Testis (tissue), 3 donors: ENCODE results near the gene USF1. TPM values are rescaled to one million over a fixed set of nuclear protein-coding genes. Genes with fewer than 3 reads are reported as not detected.
A peak's percentile ranks its signal among the peaks of the same experiment; 100 is the strongest.

Experiments
- DNase-seq: peaks from one replicate; pipeline ENCODE4 v3.0.0-alpha.2; 2019
- H3K27ac ChIP-seq, 2 donors: fragments of 200-600 bp; sonication (generic); one replicate each; pipeline ENCODE4 v1.5.1; 2019
- H3K27me3 ChIP-seq: fragments of 200-600 bp; sonication (generic); one replicate; pipeline ENCODE4 v1.5.1; 2019
- H3K36me3 ChIP-seq: fragments of 200-600 bp; sonication (generic); one replicate; pipeline ENCODE4 v1.5.1; 2017; ENCODE audit warnings: low read depth; ENCODE audit errors: missing control alignments
- H3K4me1 ChIP-seq: fragments of 200-600 bp; sonication (generic); one replicate; pipeline ENCODE4 v1.5.1; 2019
- H3K4me3 ChIP-seq, 2 donors: fragments of 200-600 bp; sonication (generic); one replicate each; pipeline ENCODE4 v1.5.1; 2017 to 2019
- H3K9me3 ChIP-seq: fragments of 200-600 bp; sonication (generic); one replicate; pipeline ENCODE4 v1.5.1; 2017
- CTCF ChIP-seq, 3 experiments: fragments of 450-650 bp in 2 of 3; fragments of 200-600 bp in 1 of 3; sonication (generic) in 1 of 3; IDR thresholded peaks; one replicate each; pipeline ENCODE4 v1.5.1; 2016 to 2019; ENCODE audit warnings: antibody characterized with exemption in 3 of 3, mild to moderate bottlenecking in 2 of 3, moderate library complexity in 1 of 3
- POLR2A ChIP-seq: fragments of 450-650 bp; IDR thresholded peaks from one replicate; pipeline ENCODE4 v1.6.1; 2017; ENCODE audit warnings: antibody characterized with exemption, mild to moderate bottlenecking, moderate library complexity
- WGBS, 2 donors: methylation state at CpG; one replicate each; pipeline ENCODE4 v1.1.5; 2018; 5-methylcytosine and 5-hydroxymethylcytosine counted together
- intact Hi-C: fragments of 100-400 bp; cut with DNase I; formaldehyde crosslinking; loops from one replicate; pipeline ENCODE4 v1.15.1; 2023; ENCODE audit warnings: low total_unique reads
- polyA plus RNA-seq: library from polyadenylated mRNA; stranded (reverse); fragments of 350-450 nt; fragmentation: Illumina TruSeq; extraction: RNeasy Lipid Tissue Mini Kit (QIAGEN cat#74804); gene quantifications from one replicate; pipeline ENCODE4 v1.2.3, GENCODE V29; 2014; ENCODE audit warnings: low read depth, low replicate concordance; ENCODE audit not compliant: insufficient read depth
- total RNA-seq, 2 donors: library from RNA; depleted of rRNA; stranded (reverse); fragments of >200 nt; gene quantifications; one replicate each; pipeline ENCODE4 v1.2.3, GENCODE V29; 2016

USF1 gene
- total and polyA plus RNA-seq, 3 donors from 2014 or later = 38.8 to 61.9 (median 50.8) TPM

DNA sequence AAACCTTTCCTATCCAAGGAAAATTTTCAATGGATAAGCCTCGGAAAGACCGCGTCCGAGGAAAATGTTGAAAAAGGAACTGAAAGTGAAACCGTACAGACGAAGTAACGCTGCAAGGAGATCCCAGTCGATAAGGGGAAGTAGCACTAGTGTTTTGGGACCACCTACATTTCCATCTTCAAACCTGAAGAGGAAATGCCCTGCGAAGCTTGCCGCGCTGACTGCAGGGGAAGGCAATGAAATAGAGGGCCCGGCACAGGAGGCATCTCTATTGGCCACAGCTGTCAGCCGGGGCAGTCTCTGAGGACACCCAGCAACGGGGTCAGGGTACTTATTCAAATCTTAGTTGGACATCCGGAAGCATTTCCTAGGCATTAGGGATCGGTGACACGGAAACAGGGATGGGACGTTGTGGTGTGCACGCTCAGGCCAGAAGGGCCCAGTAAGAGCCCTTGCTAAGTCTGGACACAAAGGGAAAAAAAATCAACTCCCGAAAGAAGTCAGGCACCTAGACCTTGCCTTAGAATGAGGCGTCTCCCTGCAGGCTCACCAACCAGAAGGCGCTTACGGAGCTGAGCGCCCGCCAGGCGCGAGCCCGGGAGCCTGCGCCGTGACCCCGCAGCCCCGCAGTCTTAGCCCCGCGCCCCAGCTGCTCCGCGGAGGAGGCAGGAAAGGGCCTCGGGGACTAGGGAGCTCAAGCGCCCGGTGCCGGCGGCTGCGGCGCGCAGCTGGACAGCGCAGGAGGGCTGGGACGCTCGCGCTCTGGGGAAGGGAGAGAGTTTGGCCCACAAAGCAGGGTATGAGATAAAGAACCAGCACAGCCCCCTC, 655 bp downstream of the USF1 start:
- Histone ChIP-seq H3K9me3 (no peaks in the 10 kb centered on the region), H3K27ac (peak overlapping the region; percentile 91 to 92), H3K27me3 (no peaks in the 10 kb centered on the region), H3K36me3 (no peaks in the 10 kb centered on the region), H3K4me3 (peak overlapping the region; percentile 77 to 98), H3K4me1 (peaks cover 8% of the 10 kb centered on the region)
- intact Hi-C loops = no loop called here
- WGBS, 2 donors = 0 to 1% methylated on average over 20 to 48 of the region's 48 CpGs
- TF ChIP-seq POLR2A (no peak), CTCF (IDR thresholded peaks at IDR 0.05) (no peak)
- peak; percentile 76 for DNase-seq

DNA sequence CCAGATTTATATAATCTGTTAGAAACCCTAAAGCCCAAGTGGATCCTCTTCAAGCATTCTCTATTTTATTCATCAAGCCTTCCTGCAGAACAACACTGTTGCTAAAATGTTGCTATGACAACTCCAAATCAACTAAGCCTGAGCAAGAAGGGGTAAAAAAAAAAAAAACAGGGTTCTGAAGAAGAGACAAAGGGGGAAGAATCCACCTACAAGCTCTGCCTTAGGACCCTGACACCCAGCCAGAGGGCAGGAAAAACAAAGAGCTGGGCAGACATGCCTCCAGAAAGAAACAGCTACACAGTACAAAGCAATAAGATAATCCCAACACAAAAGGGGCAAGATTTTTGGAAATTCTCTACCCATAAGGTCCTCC, 1.3 kb downstream of the USF1 start:
- Histone ChIP-seq H3K4me3 (peak overlapping the region; percentile 77 to 98), H3K27me3 (no peaks in the 10 kb centered on the region), H3K4me1 (peaks cover 8% of the 10 kb centered on the region), H3K36me3 (no peaks in the 10 kb centered on the region), H3K27ac (peak overlapping the region; percentile 91 to 92), H3K9me3 (no peaks in the 10 kb centered on the region)
- TF ChIP-seq CTCF (IDR thresholded peaks at IDR 0.05) = no peak
- TF ChIP-seq POLR2A = no peak
- intact Hi-C loops = no loop called here
- DNase-seq = no peak

GRCh38 chr1:161039546-161039945, 6.2 kb downstream of the USF1 start:
- peaks cover 19% of the 10 kb centered on the region for H3K4me1 ChIP-seq

DNA sequence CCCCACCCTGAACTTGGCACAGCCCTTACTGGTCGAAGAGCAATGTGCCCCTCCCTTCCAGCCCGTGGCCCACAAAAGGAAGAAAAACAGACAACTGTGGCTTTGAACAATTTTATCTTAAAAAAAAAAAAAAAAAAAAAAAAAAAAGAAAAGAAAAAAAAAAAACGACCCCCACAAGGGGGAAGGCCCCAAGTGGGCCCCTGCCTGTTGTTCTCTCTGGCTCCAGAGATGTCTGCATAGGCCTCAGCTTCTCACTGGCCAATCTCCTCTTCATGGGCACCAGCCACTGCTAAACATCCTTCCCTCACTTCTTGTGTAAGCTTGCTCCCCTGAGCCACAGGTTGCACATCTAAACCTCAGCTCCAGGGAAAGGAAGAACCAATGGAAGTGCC, 6.6 kb downstream of the USF1 start:
- H3K4me1 ChIP-seq = peaks cover 15% of the 10 kb centered on the region
- TF ChIP-seq CTCF (IDR thresholded peaks at IDR 0.05) (no peak), POLR2A (no peak)
- no peaks in the 10 kb centered on the region for H3K36me3 ChIP-seq
- no peak overlapping the region for H3K27ac ChIP-seq
- H3K9me3 ChIP-seq = no peaks in the 10 kb centered on the region
- H3K27me3 ChIP-seq = no peaks in the 10 kb centered on the region
- intact Hi-C loops = no loop called here
- 7 to 9% methylated on average over 3 of the region's 3 CpGs for WGBS, 2 donors
- no peak for DNase-seq
- H3K4me3 ChIP-seq = peak overlapping the region; percentile 60 to 72

More at GRCh38 chr1:161039546-161039945, 6.2 kb downstream of the USF1 start:
- no peak overlapping the region for H3K27ac ChIP-seq
- H3K9me3 ChIP-seq = no peaks in the 10 kb centered on the region
- TF ChIP-seq POLR2A (no peak), CTCF (IDR thresholded peaks at IDR 0.05) (no peak)
- no peaks in the 10 kb centered on the region for H3K36me3 ChIP-seq
- H3K4me3 ChIP-seq = no peak overlapping the region
- DNase-seq = no peak
- WGBS, 2 donors = 73 to 75% methylated on average over 5 of the region's 5 CpGs
- intact Hi-C loops = no loop called here
- H3K27me3 ChIP-seq = no peaks in the 10 kb centered on the region
